Right lobe of liver (tissue), 4 donors: ENCODE measurements around the gene FLOT1.

ENCODE experiments used
- CTCF ChIP-seq, 4 donors: fragments of 200-600 bp in 3 of 4; fragments of 450-650 bp in 1 of 4; IDR thresholded peaks; one replicate each; pipeline versions ENCODE4 v1.5.1 to v1.8.0; 2016 to 2022; ENCODE audit warnings: antibody characterized with exemption in 4 of 4, mild to moderate bottlenecking in 2 of 4
- POLR2A ChIP-seq: fragments of 450-650 bp; IDR thresholded peaks from one replicate; pipeline ENCODE4 v1.6.1; 2017; ENCODE audit warnings: antibody characterized with exemption, mild to moderate bottlenecking
- donor health status: DM: no; HTN: no; CAD: no.
- donor health status: DM: no; HTN: no; CAD: no.
- donor health status: DM: no; HTN: yes; CAD: no.

- TF ChIP-seq POLR2A (no peak), CTCF (IDR thresholded peaks at IDR 0.05) (no peak)
Observed at GRCh38 chr6:30790724-30791383, 48.4 kb upstream of the FLOT1 start.
